Measurements from ENCODE around the gene CDK3.

GRCh38 chr17:76050538-76051467, 50.1 kb downstream of the CDK3 start:
- no peak for TF ChIP-seq FOS (IDR thresholded peaks at IDR 0.05; ENCODE audit: borderline replicate concordance, insufficient read depth, low read length)
- no peak for TF ChIP-seq CTCF (IDR thresholded peaks at IDR 0.05; ENCODE audit: extremely low read depth in 1 of 2, insufficient read depth in 1 of 2, low read depth in 1 of 2, low read length in 2 of 2)
